BJ (cell line): ENCODE data around the gene MVP. TPM values are rescaled to one million over a fixed set of nuclear protein-coding genes. Genes with fewer than 3 reads are reported as not detected.

Experiments
- CTCF ChIA-PET: fragments of 350-600 bp; formaldehyde crosslinking; extraction: SDS; loops from one replicate; lab custom pipeline; 2021; ENCODE audit warnings: antibody characterized with exemption, inconsistent platforms; lab: Yijun Ruan, JAX
- POLR2A ChIA-PET: fragments of 300-600 bp; sonication (Branson Sonifier 250); formaldehyde crosslinking; extraction: SDS; loops from one replicate; lab custom pipeline; 2021; ENCODE audit warnings: antibody characterized with exemption; lab: Charles Lee
- DNase-seq: peaks from one replicate; pipeline ENCODE4 v3.0.0-alpha.2; 2011; ENCODE audit warnings: low read depth
- H3K27me3 ChIP-seq: 2 replicates; pipeline ENCODE4 v1.6.0; 2011; ENCODE audit warnings: low read length; ENCODE audit not compliant: control insufficient read depth, insufficient read depth
- H3K36me3 ChIP-seq: 2 replicates; pipeline ENCODE4 v1.5.1; 2011; ENCODE audit warnings: low read length; ENCODE audit not compliant: control insufficient read depth, insufficient read depth
- H3K4me3 ChIP-seq: 2 replicates; pipeline ENCODE4 v1.5.1; 2011; ENCODE audit warnings: low read depth, mild to moderate bottlenecking, control low read depth, low read length
- CTCF ChIP-seq: IDR thresholded peaks from 2 replicates; pipeline ENCODE4 v1.5.1; 2011; ENCODE audit warnings: low read depth, mild to moderate bottlenecking, control low read depth, inconsistent platforms, low read length, moderate library complexity; ENCODE audit not compliant: insufficient read depth
- polyA plus RNA-seq: library from polyadenylated mRNA; depleted of rRNA; stranded (reverse); fragments of >200 nt; gene quantifications from 2 replicates; pipeline ENCODE4 v1.2.3, GENCODE V29; 2011; rRNA removed
- small RNA-seq: library from RNA; depleted of rRNA; stranded (forward); fragments of <200 nt; gene quantifications from one replicate; pipeline ENCODE3, GENCODE V24; 2012; ENCODE audit warnings: low replicate concordance, low read depth; ENCODE audit not compliant: insufficient read length

MVP gene
- polyA plus RNA-seq, 1 experiment: 368 TPM

- no peak for DNase-seq
Observed at GRCh38 chr16:29897333-29897732, 77.1 kb downstream of the MVP start.

More at GRCh38 chr16:29897333-29897732, 77.1 kb downstream of the MVP start:
- H3K27me3 ChIP-seq: peaks cover 2% of the 10 kb centered on the region
- H3K4me3 ChIP-seq: no peak overlapping the region
- TF ChIP-seq CTCF: no peak
- H3K36me3 ChIP-seq: no peaks in the 10 kb centered on the region
- ChIA-PET POLR2A (no interaction called here), CTCF (no interaction called here)

Small RNAs within 50 kb of the gene (small RNA-seq; reads per million reads assigned to genes)
- gene AC009133.6 (not detected), gene AC120114.4 (not detected)

Other genes starting within 250 kb of the MVP start
- gene SPN, start 157.2 kb upstream of the MVP start, polyA plus RNA-seq: 0.04 TPM in 1 of 2 replicates, not detected in the other
- gene QPRT, start 141.3 kb upstream of the MVP start, polyA plus RNA-seq: 4.2 and 4.7 TPM in 2 replicates
- not detected in 2 replicates for gene C16orf54, start 74.5 kb upstream of the MVP start, polyA plus RNA-seq
- gene ZG16, start 42.2 kb upstream of the MVP start, polyA plus RNA-seq: not detected in 2 replicates
- gene KIF22, start 29.7 kb upstream of the MVP start, polyA plus RNA-seq: 43.0 and 68.3 TPM in 2 replicates
- 105 and 172 TPM in 2 replicates for gene MAZ, start 13.9 kb upstream of the MVP start, polyA plus RNA-seq
- gene PRRT2, start 8.3 kb upstream of the MVP start, polyA plus RNA-seq: 4.5 and 7.6 TPM in 2 replicates
- 13.9 and 15.6 TPM in 2 replicates for gene PAGR1, start 4.3 kb upstream of the MVP start, polyA plus RNA-seq
- 148 and 225 TPM in 2 replicates for gene CDIPT, start 42.8 kb downstream of the MVP start, polyA plus RNA-seq
- gene SEZ6L2, start 79.1 kb downstream of the MVP start, polyA plus RNA-seq: 8.1 and 19.3 TPM in 2 replicates
- gene ASPHD1, start 80.0 kb downstream of the MVP start, polyA plus RNA-seq: 4.4 and 6.9 TPM in 2 replicates
- gene KCTD13, start 105.8 kb downstream of the MVP start, polyA plus RNA-seq: 8.2 and 12.3 TPM in 2 replicates
- gene TMEM219, start 141.6 kb downstream of the MVP start, polyA plus RNA-seq: 112 and 146 TPM in 2 replicates
- gene TAOK2, start 153.4 kb downstream of the MVP start, polyA plus RNA-seq: 17.4 and 24.3 TPM in 2 replicates
- 7.7 and 9.6 TPM in 2 replicates for gene HIRIP3, start 175.2 kb downstream of the MVP start, polyA plus RNA-seq
- 34.5 and 35.6 TPM in 2 replicates for gene INO80E, start 175.8 kb downstream of the MVP start, polyA plus RNA-seq
- gene DOC2A, start 190.6 kb downstream of the MVP start, polyA plus RNA-seq: 0.26 and 0.64 TPM in 2 replicates
- gene C16orf92, start 202.7 kb downstream of the MVP start, polyA plus RNA-seq: not detected in 2 replicates
- gene TLCD3B, start 210.8 kb downstream of the MVP start, polyA plus RNA-seq: 0.06 and 0.13 TPM in 2 replicates
- gene ALDOA, start 245.3 kb downstream of the MVP start, polyA plus RNA-seq: 754 and 1,788 TPM in 2 replicates